ENCODE results near the gene KAZN.
"Not testable (repeated sequence)": the region's sequence is repeated elsewhere in the genome, so short reads cannot be mapped to it uniquely, and the experiment has no call there.

The KAZN gene

GRCh38 chr1:14598498-14599182, at the start of gene KAZN:
Gene KAZN (plus strand): TSS chr1:14598685.
- no peak for DNase-seq (ENCODE audit: low read depth in 1 of 2, low spot score in 1 of 2)

- DNase-seq (ENCODE audit: low read depth in 1 of 2, low spot score in 1 of 2), result no peak
These were observed 48.4 kb upstream of the KAZN start for GRCh38 chr1:14549897-14550620.

- no peak for DNase-seq (ENCODE audit: low read depth in 1 of 2, low spot score in 1 of 2)
These were observed 47.1 kb upstream of the KAZN start for GRCh38 chr1:14551386-14551785.

DNA sequence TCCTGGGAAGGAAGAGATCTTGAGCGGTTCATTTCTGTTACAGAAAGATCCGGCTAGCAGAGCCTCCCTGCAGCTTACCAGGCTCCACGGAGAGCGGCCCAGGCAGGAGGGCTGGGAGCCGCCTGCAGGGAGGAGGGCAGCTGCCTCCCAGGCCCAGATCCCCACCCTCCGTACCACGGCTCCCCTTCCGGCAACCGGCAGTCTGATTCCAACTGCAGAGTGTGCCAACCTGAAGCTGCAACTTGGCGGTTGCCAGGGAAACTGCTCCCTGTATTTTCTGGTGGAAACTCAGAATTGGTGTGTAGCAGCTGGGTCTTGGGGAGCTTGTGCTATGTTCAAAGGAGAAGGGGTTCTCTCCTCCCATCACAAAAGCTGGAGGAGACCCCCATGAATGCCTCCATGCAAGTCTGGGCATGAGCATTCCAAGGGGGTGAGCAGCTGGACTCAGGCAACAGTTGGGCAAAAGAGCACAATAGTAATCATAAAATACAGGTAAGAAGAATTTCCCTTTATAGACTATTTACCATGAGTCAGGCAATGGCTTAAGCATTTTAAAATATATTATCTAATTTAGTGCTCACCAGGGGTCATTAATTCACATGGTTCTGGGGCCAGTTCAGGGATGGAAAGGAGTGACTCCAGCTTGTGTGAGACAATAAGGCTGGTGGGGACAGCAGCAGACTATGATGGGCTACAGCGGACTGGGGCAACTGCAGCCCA, 46.1 kb upstream of the KAZN start:
- DNase-seq (ENCODE audit: low read depth in 1 of 2, low spot score in 1 of 2), result no peak

DNA sequence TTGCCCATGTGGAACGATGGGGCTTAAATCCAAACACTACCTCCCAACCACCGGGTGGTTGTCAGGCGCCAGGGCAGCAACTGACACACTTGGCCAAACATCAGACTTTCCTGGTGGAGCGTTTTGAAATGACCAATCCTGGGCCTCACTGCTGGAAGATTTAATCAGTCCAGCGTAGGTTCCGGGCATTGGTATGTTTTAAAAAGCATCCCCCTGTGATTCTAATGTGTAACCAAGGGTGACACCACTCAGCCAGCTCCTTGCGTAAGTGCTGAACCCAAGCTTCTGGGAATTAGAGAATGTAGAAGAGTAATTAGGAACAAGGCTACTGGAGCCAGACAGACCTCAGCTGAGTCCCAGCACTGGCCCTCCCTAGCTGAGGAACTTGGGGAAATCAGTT, 44.8 kb upstream of the KAZN start:
- DNase-seq (ENCODE audit: low read depth in 1 of 2, low spot score in 1 of 2), result no peak

DNA sequence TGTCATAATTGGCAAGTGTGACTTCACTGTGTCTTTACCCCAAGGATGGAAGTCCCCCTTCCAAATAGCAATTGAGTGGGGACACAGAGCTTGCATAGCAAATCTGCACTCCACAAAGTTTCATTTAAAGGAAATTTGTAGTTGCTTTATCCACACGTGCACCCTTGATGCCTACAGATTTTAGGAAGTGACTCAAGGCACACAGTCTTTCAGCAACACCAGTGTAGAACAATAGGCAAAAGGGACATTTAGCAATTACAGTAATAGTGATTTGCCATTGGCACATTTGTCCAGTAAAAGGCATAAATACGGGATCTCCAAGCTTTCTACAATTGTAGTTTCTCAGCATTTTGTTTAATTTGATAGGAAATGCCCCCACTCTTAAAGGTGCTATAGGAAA, 43.4 kb upstream of the KAZN start:
- no peak for DNase-seq (ENCODE audit: low read depth in 1 of 2, low spot score in 1 of 2)

GRCh38 chr1:14561014-14561693, 37.3 kb upstream of the KAZN start:
- no peak for DNase-seq (ENCODE audit: low read depth in 1 of 2, low spot score in 1 of 2)

GRCh38 chr1:14565090-14565489, 33.4 kb upstream of the KAZN start:
- DNase-seq (ENCODE audit: low read depth in 1 of 2, low spot score in 1 of 2), result no peak

GRCh38 chr1:14567056-14567455, 31.4 kb upstream of the KAZN start:
- no peak for DNase-seq (ENCODE audit: low read depth in 1 of 2, low spot score in 1 of 2)

DNA sequence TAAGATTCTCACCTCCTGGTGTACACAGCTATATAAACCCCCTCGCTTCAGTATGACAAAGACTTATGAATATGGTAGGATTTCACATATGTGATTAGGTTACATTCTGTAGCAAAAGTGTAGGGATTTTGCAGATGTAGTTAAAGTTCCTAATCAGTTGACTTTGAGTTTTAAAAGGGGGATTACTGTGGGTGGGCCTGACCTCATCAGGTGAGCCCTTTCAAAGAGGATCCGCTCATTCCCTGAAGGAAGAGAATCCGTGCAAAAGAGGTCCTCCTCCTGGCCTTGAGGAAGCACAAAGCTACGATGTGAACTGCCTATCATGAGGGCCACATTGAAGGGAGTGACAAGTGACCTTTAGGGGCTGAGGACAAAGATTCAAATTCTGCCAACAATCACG, 30.6 kb upstream of the KAZN start:
- DNase-seq (ENCODE audit: low read depth in 1 of 2, low spot score in 1 of 2), result no peak

- DNase-seq (ENCODE audit: low read depth in 1 of 2, low spot score in 1 of 2), result no peak
These were observed 29.6 kb upstream of the KAZN start for GRCh38 chr1:14568716-14569355.

DNA sequence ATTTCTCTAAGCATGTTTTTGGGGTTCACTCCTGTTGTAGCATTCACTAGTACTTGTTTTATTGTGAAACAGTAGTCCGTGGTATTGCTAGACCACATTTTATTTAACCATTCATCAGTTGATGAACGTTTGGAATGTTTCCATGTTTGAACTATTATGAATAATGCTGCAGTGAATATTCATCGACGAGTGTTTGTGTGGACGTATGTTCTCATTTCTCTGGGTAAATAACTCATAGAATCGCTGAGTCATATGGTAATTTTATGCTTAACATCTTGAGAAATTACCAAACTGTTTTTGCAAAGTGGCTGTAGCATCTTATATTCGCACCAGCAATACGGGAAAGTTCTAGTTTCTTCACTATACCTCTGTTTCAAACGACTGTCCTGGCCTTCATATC, 28.0 kb upstream of the KAZN start:
- no peak for DNase-seq (ENCODE audit: low read depth in 1 of 2, low spot score in 1 of 2)

- DNase-seq (ENCODE audit: low read depth in 1 of 2, low spot score in 1 of 2), result no peak
These were observed 26.4 kb upstream of the KAZN start for GRCh38 chr1:14571810-14572767.

DNA sequence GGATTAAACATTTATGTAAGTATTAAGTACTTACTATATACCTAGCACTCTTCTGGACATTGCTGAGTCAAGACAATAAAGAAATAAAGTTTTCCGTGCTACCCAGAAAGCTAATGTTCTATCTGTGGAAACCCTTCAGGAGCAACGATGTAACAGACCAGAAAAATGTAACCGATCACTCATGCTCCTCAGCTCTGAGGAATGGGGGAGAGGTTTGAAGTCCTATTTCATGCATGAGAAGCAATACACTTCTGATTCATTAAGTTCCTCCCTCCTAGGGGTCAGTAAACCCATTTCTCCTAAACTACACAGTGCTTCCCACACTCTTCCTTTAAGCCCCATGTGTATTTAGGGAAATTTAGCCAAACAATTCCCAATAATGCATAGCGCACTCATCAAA, 25.6 kb upstream of the KAZN start:
- no peak for DNase-seq (ENCODE audit: low read depth in 1 of 2, low spot score in 1 of 2)

DNA sequence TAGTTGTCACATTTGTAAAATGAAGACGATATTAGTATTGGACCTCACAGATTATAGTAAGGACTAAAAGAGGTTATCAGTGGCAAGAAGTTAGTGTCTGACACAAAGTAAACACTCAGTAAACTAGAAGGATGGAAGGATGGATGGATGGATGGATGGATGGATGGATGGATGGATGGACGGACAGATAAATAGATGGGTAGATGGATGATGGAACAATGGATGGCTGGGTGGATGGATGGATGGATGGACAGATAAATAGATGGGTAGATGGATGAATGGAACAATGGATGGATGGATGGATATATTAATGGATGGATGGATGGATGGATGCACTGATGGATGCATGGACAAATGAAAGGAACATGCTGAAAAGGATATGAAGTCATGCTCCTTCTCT, 22.3 kb upstream of the KAZN start:
- no peak for DNase-seq (ENCODE audit: low read depth in 1 of 2, low spot score in 1 of 2)

GRCh38 chr1:14577261-14577660, 21.2 kb upstream of the KAZN start:
- DNase-seq (ENCODE audit: low read depth in 1 of 2, low spot score in 1 of 2), result no peak

- no peak for DNase-seq (ENCODE audit: low read depth in 1 of 2, low spot score in 1 of 2)
These were observed 20.3 kb upstream of the KAZN start for GRCh38 chr1:14578156-14578555.

DNA sequence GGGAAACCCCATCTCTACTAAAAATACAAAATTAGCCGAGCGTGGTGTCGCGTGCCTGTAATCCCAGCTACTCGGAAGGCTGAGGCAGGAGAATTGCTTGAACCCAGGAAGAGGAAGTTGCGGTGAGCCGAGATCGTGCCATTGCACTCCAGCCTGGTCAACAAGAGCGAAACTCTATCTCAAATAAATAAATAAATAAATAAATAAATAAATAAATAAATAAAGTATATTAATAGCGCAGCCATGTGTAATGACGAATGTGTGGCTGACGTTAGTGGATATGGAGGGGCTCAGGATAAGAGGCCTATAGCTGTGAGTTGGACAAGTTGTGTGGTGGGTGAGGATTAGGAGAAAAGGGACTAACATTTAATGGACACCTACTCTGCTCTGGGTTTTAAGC, 18.2 kb upstream of the KAZN start:
- not testable (repeated sequence) for DNase-seq (ENCODE audit: low read depth in 1 of 2, low spot score in 1 of 2)

DNA sequence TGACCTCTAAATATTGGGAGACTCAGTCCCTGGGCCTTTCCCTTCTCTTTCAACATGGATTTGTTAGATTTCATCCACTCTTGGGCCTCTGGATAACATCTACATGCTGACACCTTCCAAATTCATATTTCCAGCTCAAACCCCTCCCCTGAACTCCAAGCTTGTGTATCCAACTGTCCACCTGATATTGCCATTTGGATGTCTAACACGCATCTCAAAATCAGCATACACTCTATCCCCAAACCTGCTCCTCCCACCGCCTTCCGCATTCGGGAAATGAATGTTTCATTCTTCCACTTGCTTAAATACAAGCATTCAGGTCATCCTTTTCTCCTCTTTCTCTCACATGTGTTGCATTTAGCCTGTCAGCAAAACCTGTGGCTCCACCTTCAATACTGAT, 17.5 kb upstream of the KAZN start:
- no peak for DNase-seq (ENCODE audit: low read depth in 1 of 2, low spot score in 1 of 2)

DNA sequence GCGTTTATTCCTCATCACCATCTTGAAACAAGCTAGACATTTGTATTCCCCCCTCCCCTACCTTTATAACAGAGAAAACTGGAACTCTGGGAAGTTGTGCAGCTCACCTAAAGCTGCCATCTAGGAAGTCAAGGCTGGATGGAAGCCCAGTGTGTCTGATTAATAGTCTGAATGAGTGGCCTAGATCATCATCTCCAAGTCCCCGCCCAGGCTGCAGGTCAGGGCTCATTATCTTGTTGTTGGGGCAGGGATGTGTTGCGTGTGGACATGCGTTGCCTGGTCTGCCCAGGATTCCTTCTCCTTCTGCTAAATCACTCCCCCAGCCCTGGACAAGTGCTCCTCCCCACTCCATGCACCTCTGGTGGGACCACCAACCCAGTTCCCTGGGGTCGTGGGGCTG, 14.7 kb upstream of the KAZN start:
- no peak for DNase-seq (ENCODE audit: low read depth in 1 of 2, low spot score in 1 of 2)
